Subcutaneous adipose tissue (tissue), 4 donors: ENCODE data around the gene CEP68. TPM values are rescaled to one million over a fixed set of nuclear protein-coding genes. Genes with fewer than 3 reads are reported as not detected.

Experiments used
- total RNA-seq, 4 donors: library from RNA; depleted of rRNA; stranded (reverse); fragments of >200 nt; gene quantifications; one replicate each; pipeline ENCODE4 v1.1.0, GENCODE V29; 2016
- TF ChIP-seq, protein P1 (sequence below): fragments of 450-650 bp; IDR thresholded peaks from one replicate; pipeline ENCODE4 v1.5.1; 2016; ENCODE audit warnings: low read depth, mild to moderate bottlenecking, control low read depth, antibody characterized with exemption, moderate library complexity

CEP68 gene
- total RNA-seq, 4 donors from 2014 or later = 22.4 to 39.7 (median 26.6) TPM

DNA sequence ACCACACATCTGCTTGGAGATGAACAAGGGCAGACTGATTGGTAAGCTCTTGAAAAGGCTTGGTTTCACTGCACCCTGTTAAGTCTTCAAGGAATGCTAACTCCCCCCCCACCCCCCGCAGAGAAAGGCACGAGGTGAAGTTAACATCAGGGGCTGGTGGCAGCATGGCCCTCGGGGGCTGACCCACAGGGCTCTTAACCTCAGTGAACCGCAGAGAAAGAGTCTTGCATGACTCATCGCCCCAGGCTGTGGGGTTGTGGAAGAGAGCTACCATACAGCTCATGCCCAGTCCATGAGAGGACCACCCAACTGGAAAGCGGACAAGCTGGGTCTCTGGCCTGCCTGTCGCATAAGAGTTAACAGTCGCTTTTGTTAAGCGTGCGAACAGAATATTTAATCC, 10.6 kb upstream of the CEP68 start:
- TF ChIP-seq, protein P1, sequence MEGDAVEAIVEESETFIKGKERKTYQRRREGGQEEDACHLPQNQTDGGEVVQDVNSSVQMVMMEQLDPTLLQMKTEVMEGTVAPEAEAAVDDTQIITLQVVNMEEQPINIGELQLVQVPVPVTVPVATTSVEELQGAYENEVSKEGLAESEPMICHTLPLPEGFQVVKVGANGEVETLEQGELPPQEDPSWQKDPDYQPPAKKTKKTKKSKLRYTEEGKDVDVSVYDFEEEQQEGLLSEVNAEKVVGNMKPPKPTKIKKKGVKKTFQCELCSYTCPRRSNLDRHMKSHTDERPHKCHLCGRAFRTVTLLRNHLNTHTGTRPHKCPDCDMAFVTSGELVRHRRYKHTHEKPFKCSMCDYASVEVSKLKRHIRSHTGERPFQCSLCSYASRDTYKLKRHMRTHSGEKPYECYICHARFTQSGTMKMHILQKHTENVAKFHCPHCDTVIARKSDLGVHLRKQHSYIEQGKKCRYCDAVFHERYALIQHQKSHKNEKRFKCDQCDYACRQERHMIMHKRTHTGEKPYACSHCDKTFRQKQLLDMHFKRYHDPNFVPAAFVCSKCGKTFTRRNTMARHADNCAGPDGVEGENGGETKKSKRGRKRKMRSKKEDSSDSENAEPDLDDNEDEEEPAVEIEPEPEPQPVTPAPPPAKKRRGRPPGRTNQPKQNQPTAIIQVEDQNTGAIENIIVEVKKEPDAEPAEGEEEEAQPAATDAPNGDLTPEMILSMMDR = no peak

DNA sequence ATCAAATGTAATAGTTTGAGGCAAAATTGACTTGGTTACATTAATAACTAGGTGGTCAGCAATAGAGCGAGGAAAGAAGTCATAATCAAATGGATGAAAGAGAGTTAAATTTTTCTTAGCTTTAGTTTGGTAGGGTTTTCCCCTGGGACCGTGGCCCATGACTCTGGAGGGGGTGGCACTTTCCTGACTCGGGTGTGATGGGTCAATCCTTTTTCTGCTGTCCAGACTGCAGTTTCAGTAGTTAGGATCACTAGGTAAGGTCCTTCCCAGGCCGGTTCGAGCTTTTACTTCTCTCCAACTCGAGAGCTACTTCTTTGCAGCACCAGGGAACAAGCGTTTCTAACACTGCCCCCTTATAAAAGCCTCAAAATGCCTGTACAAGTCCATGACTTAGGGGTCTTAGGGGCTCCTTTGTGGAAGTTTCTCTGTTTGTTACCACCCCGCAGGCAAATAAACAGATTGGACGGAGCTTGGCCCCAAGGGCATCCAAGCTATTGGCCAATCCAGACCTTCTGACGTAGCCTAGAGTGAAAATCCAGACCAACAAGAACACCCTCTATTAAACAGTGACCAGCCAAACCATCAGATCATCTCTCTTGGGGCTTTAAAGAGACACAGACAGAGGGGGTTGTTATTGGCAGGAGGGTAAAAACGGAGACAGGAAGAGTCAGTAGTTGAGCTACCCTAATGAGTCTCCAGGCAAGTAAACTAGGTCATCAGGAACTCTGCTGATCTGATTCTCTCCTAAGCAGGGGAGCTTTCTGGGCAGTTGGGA, 9.4 kb upstream of the CEP68 start:
- TF ChIP-seq, protein P1 = no peak

DNA sequence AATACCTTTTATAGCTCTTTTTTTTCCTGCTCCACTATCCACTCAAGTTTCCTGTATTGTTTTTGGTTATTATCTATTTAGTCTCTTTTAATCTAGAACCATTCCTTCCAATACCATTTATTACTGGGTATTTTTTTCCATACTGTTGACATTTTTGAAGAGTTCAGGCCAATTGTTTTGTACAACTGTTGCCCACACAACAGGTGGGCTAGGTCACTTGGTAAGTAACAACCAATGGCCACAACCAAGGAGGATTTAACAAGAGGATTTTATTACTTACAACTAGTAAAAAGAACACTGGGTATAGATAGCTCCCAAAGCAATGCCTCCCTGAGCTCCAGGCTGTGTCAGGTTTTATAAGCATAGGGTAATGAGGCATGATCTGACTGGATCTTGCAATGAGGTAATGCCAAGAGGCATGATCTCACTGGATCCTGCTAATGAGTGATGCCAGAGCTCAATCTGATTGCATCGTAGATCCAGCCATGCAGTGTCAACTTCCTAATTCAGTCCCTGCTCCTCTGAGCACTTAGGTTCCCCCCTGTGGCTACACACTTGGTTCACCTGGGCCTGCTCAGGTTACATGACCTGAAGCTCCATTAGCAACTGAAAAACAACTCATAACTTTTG, 7.1 kb upstream of the CEP68 start:
- TF ChIP-seq, protein P1 = no peak

DNA sequence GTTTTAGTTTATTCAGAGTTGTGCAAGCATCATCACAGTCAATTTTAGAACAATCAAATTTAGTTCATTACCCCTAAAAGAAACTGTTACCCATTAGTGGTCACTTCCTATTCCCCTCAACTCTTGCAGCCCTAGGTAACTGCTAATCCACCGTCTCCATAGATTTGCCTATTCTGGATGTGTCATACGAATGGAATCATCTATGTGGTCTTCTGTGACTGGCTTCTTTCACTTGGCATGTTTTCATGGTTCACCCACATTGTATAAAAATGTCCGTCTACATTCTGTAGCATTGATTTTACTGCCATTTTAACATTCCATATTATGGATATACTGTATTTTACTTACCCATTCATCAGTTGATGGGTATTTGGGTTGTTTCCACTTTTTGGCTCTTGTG, 5.3 kb upstream of the CEP68 start:
- TF ChIP-seq, protein P1 = no peak

DNA sequence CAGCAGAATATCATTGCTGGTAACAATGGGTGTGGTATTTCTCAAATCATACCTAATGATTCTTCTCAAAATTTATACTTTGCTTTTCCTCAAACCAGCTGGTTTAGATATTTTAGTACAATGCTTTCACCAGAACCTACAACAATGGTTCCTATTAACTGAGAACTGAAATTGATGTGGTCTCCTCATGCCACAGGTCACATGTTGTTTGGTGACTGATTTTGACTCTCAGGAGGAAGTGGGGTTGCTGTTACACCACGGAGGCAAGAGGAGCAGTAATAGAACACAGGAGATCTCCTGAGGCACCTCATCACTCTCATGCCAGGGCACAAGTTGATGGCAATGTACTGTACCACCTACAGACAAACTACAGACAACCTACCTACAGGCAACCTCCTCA, 3.0 kb upstream of the CEP68 start:
- TF ChIP-seq, protein P1 = no peak

DNA sequence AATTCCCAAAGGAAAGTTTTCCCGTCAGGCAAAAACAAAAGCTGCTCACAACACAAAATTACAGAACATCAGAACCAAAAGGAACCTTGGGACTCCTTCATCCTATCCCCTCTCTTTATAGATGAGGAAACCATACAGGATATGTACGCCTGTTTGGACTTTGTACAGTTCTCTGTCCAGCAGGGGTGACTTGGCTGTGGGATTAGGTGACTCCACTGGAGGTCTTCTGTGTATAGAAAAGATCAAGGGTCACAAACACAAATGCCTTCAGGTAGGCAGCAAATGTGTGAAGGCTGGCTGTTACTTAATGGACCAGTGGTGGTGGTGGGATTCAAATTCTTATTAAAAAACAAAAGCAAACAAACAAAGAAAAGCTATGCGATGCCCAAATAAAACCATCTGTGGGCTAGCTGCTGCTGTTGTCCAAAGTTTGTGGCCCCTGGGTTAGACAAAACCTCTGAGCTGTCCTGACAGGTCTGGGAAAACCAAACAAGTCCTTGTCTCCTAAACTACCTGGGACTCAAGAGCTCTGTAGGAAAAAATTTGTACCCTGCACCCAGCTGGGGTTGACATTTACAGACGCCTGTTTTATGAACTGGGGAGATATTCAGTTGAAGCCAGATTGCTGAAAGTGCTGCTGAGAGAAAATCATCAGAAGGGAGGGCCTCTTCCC, 1.3 kb upstream of the CEP68 start:
- TF ChIP-seq, protein P1 = no peak
